Body of pancreas (tissue), 4 donors: Measurements from ENCODE around the gene MYRIP. TPM values are rescaled to one million over a fixed set of nuclear protein-coding genes. Genes with fewer than 3 reads are reported as not detected.
"Not testable (repeated sequence)": the region's sequence is repeated elsewhere in the genome, so short reads cannot be mapped to it uniquely, and the experiment has no call there.

Source experiments
- ATAC-seq: fragments of 150-250 bp; one replicate; pipeline ENCODE4 v1.9.1; 2016
- DNase-seq, 4 donors: peaks; one replicate each; pipeline ENCODE4 v3.0.0-alpha.2; 2019
- H3K27ac ChIP-seq, 4 donors: fragments of 200-600 bp; sonication (generic); 1 replicate in 3 of 4; 2 replicates in 1 of 4; pipeline versions ENCODE4 v1.5.1 to v1.6.1; 2016 to 2019; ENCODE audit warnings: mild to moderate bottlenecking in 1 of 4, mixed read lengths in 1 of 4, moderate library complexity in 1 of 4
- H3K27me3 ChIP-seq, 2 donors: fragments of 200-600 bp; sonication (generic); one replicate each; pipeline ENCODE4 v1.6.0; 2016; ENCODE audit warnings: mild to moderate bottlenecking in 1 of 2
- H3K36me3 ChIP-seq, 2 donors: fragments of 200-600 bp; sonication (generic); replicated peaks in 1 of 2; 2 replicates each; pipeline ENCODE4 v1.5.1; 2016; ENCODE audit warnings: low read depth in 2 of 2; ENCODE audit not compliant: insufficient read depth in 1 of 2
- H3K4me1 ChIP-seq: fragments of 200-600 bp; sonication (generic); one replicate; pipeline ENCODE4 v1.6.0; 2016
- H3K4me3 ChIP-seq, 2 donors: fragments of 200-600 bp; sonication (generic); 1 replicate in 1 of 2; 2 replicates in 1 of 2; pipeline ENCODE4 v1.5.1; 2016 to 2019
- H3K9me3 ChIP-seq, 3 donors: fragments of 200-600 bp; sonication (generic); 1 replicate in 2 of 3; 2 replicates in 1 of 3; pipeline ENCODE4 v1.5.1; 2016
- POLR2A ChIP-seq, 3 donors: fragments of 450-650 bp; IDR thresholded peaks; one replicate each; pipeline ENCODE4 v1.6.1; 2016; ENCODE audit warnings: antibody characterized with exemption in 3 of 3, mild to moderate bottlenecking in 2 of 3
- WGBS, 2 donors: methylation state at CpG; one replicate each; pipeline ENCODE4 v1.1.5; 2017; 5-methylcytosine and 5-hydroxymethylcytosine counted together
- intact Hi-C: fragments of 100-400 bp; cut with DNase I; formaldehyde crosslinking; loops from one replicate; pipeline ENCODE4 v1.15.1; 2023
- total RNA-seq, 2 donors: library from RNA; depleted of rRNA; stranded (reverse); fragments of >200 nt; gene quantifications; one replicate each; pipeline ENCODE4 v1.1.0, GENCODE V29; 2016
- TF ChIP-seq, protein P1 (sequence below), 7 experiments: fragments of 450-650 bp in 4 of 7; fragments of 200-600 bp in 3 of 7; sonication (generic) in 3 of 7; IDR thresholded peaks; one replicate each; pipeline ENCODE4 v1.5.1; 2016 to 2019; ENCODE audit warnings: antibody characterized with exemption in 7 of 7

MYRIP gene
- total RNA-seq, 2 donors from 2014 or later: 5.2 to 12.5 TPM

DNA sequence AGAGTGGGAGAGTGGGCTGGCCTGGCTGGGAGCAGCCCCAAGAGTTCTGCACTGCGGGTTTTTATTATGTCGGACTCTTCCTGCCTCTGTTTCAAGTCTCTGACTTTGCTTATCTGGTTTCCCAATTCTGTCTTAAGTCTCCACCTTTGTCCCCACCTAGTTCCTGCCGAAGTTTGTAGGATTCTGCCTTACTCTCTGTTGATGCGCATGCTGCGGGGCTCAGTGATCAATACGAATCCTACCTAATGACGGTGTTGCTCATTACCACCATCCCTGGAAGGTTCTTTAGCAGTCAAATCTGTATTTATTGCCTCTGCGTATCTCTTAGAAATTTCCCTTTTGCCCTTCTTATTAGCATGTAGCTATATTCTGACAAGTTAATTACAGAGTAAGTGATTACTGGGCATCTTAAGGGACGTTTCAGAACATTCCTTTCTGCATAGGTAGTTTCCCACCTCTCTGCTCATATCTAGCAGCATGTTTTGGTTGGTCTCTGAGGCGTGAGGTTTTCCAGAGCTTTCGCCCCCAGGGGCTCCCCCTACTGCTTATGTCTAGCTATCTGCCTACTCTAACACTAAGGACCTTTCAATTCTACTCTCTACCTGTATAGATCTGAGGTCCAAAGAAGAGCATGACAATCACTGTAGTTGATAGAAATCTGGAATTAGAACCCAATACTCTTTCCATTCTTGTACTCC, 264.1 kb downstream of the MYRIP start:
- WGBS, 2 donors: 75 to 85% methylated on average over 11 of the region's 11 CpGs
- Histone ChIP-seq H3K4me3 (no peak overlapping the region), H3K27me3 (no peaks in the 10 kb centered on the region), H3K4me1 (no peaks in the 10 kb centered on the region), H3K36me3 (no peaks in the 10 kb centered on the region), H3K9me3 (no peaks in the 10 kb centered on the region), H3K27ac (no peak overlapping the region)
- DNase-seq (no peak), ATAC-seq (no peak)
- intact Hi-C loops: no loop called here
- TF ChIP-seq, protein P1, sequence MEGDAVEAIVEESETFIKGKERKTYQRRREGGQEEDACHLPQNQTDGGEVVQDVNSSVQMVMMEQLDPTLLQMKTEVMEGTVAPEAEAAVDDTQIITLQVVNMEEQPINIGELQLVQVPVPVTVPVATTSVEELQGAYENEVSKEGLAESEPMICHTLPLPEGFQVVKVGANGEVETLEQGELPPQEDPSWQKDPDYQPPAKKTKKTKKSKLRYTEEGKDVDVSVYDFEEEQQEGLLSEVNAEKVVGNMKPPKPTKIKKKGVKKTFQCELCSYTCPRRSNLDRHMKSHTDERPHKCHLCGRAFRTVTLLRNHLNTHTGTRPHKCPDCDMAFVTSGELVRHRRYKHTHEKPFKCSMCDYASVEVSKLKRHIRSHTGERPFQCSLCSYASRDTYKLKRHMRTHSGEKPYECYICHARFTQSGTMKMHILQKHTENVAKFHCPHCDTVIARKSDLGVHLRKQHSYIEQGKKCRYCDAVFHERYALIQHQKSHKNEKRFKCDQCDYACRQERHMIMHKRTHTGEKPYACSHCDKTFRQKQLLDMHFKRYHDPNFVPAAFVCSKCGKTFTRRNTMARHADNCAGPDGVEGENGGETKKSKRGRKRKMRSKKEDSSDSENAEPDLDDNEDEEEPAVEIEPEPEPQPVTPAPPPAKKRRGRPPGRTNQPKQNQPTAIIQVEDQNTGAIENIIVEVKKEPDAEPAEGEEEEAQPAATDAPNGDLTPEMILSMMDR (IDR thresholded peaks at IDR 0.05): no peak
- no peak for TF ChIP-seq POLR2A (IDR thresholded peaks at IDR 0.05)

DNA sequence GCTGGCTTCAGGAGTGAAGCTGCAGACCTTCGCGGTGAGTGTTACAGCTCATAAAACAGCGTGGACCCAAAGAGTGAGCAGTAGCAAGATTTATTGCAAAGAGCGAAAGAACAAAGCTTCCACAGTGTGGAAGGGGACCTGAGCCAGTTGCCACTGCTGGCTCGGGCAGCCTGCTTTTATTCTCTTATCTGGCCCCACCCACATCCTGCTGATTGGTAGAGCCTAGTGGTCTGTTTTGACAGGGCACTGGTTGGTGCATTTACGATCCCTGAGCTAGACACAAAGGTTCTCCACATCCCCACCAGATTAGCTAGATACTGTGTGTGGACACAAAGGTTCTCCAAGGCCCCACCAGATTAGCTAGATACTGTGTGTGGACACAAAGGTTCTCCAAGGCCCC, 267.7 kb downstream of the MYRIP start:
- DNase-seq, intact Hi-C loops, ATAC-seq, H3K27ac ChIP-seq, H3K4me1 ChIP-seq, H3K4me3 ChIP-seq, H3K27me3 ChIP-seq, H3K36me3 ChIP-seq, H3K9me3 ChIP-seq: not testable (repeated sequence)
- 83 to 96% methylated on average over 6 of the region's 6 CpGs for WGBS, 2 donors

DNA sequence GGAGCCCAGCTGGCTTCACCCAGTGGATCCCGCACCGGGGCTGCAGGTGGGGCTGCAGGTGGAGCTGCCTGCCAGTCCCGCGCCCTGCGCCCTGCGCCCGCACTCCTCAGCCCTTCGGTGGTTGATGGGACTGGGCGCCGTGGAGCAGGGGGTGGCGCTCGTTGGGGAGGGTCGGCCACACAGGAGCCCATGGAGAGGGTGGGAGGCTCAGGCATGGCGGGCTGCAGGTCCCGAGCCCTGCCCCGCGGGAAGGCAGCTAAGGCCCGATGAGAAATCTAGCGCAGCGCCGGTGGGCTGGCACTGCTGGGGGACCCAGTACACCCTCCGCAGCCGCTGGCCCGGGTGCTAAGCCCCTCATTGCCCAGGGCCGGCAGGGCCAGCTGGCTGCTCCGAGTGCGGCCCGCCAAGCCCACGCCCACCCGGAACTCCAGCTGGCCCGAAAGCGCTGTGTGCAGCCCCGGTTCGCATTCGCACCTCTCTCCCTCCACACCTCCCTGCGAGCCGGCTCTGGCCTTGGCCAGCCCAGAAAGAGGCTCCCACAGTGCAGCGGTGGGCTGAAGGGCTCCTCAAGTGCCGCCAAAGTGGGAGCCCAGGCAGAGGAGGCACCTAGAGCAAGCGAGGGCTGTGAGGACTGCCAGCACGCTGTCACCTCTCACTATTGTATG, 268.6 kb downstream of the MYRIP start:
- DNase-seq, H3K36me3 ChIP-seq, H3K27ac ChIP-seq, H3K9me3 ChIP-seq, ATAC-seq, intact Hi-C loops, H3K4me3 ChIP-seq, H3K27me3 ChIP-seq, H3K4me1 ChIP-seq: not testable (repeated sequence)
- 94 to 98% methylated on average over 19 to 34 of the region's 41 CpGs for WGBS, 2 donors

DNA sequence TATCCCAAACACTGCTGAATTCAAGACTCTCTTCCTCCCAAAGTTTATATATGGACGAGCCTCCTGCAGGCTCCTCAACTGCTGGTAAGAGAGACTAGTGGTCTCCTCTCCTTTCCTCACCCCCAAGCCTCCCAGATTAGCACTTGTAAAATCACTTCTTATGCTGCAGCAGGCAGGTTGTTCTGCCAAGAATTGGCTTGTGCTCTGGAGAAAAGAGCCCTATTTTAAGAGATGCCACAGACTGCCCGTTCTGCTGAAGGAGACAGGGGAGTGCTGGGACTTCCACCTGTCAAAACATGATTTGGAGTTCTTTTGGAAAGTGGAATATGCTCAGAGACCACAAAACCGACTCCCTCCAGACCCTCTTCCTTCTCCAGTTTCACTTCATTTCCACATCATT, 269.2 kb downstream of the MYRIP start:
- TF ChIP-seq, protein P1 (IDR thresholded peaks at IDR 0.05): no peak
- TF ChIP-seq POLR2A (IDR thresholded peaks at IDR 0.05): no peak
- 81 to 92% methylated on average over 3 of the region's 3 CpGs for WGBS, 2 donors
- H3K9me3 ChIP-seq: no peaks in the 10 kb centered on the region
- H3K27ac ChIP-seq: no peak overlapping the region
- DNase-seq (no peak), ATAC-seq (no peak)
- no peaks in the 10 kb centered on the region for H3K36me3 ChIP-seq
- intact Hi-C loops: no loop called here
- no peak overlapping the region for H3K4me3 ChIP-seq
- H3K27me3 ChIP-seq: no peaks in the 10 kb centered on the region
- no peaks in the 10 kb centered on the region for H3K4me1 ChIP-seq

DNA sequence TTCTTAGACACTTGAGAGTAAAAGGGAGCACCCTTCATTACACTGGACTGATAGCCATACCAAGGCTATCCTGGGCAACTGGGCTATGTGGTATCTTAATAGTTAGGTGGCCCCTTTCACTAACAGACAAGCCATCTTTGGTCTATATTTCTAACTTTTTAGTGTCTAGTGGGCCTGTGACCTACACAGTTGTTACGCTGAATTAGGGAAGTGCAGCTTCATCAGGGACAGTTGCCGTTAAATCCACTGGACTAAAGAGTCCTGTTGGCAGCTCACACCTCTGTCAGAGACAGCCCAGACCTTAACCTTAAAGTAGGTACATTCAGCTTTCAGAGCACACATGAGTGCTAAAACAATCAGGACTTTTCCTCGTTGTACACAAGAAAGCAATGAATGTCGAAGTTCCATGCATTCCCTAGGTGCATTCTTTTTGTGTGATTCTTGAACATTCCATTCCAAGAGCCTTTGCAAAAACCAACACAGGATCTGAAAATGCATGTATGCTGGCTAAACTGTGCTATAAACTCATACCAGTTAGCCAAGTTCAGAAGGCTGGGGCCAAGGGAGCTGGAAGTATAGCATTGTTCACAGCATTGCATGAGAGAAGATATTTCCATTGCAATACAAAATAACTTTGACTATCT, 269.9 kb downstream of the MYRIP start:
- DNase-seq: no peak
- no peak overlapping the region for H3K27ac ChIP-seq
- H3K27me3 ChIP-seq: no peaks in the 10 kb centered on the region
- no peak overlapping the region for H3K4me3 ChIP-seq
- ATAC-seq: no peak
- intact Hi-C loops: no loop called here
- 90 to 94% methylated on average over 4 of the region's 4 CpGs for WGBS, 2 donors
- TF ChIP-seq POLR2A (IDR thresholded peaks at IDR 0.05): no peak
- TF ChIP-seq, protein P1 (IDR thresholded peaks at IDR 0.05): no peak
- H3K9me3 ChIP-seq: no peaks in the 10 kb centered on the region
- H3K36me3 ChIP-seq: no peaks in the 10 kb centered on the region
- H3K4me1 ChIP-seq: no peaks in the 10 kb centered on the region
